HG03097 (cell line): ENCODE results near the gene ARHGAP15.

Experiments used
- ATAC-seq: cut with Tn5 transposase; IDR thresholded peaks from one replicate; pipeline ENCODE4 v1.9.1; 2021; ENCODE audit not compliant: unreplicated experiment, low FRiP score

The ARHGAP15 gene

GRCh38 chr2:143603846-143604565 is 474.8 kb downstream of the ARHGAP15 start:
- ATAC-seq, result no peak

DNA sequence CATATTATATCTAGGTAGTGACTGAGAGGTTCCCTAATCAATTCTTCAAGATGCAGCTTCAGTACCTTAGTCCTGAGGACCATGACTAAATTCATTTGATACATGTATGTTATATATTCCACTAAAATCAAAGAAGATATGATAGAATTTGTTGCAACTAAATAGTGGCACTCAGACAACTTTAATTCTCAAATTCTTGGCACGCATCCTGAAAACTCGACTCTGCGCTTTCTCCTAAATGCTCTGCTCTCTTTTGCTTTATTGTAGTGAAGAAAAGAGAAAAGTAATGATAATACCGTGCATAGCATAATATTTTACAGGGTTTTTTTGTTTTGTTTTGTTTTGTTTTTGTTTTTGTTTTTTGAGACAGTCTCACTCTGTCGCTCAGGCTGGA is 475.3 kb downstream of the ARHGAP15 start:
- no peak for ATAC-seq

DNA sequence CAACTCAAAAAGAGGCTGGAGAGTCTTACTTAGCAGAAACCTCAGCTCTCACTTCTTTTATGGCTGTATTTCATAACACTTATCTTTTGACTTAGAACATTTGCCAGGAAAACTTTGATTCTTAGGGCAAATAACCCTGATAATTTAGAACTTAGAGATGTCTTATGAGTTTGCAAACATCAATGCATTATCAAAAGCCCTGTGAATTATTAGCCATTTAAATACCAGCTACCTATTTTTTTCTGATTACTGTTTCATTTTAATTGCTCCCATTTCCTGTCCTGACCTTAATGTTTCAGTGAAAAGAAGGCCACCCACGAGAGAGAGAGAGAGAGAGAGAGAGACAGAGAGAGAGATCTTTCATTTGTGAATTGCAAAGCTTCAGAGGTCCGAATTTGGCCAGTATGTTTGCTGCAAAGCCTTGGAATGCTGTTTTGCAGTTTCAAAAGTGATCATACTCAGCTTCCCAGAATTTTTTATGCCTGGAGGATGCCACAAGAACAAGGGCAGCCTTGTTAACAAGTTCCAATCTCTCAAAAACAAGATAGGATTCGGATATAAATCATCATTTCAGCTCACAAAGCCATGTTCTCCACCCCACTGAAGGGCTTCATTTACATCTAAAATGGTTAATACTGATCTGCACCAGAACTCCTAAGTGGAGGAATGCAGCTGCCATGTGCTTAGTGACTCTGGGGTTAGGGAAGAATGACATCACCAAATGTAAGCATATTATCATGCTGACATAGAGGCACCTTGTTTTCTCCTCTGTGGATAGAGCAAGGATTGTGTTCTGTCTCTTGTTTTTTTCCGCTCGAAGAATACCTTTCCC is 478.2 kb downstream of the ARHGAP15 start:
- ATAC-seq, result no peak

GRCh38 chr2:143608063-143608423 is 478.8 kb downstream of the ARHGAP15 start:
- no peak for ATAC-seq

- no peak for ATAC-seq
Observed at GRCh38 chr2:143608758-143609157, 479.5 kb downstream of the ARHGAP15 start.

DNA sequence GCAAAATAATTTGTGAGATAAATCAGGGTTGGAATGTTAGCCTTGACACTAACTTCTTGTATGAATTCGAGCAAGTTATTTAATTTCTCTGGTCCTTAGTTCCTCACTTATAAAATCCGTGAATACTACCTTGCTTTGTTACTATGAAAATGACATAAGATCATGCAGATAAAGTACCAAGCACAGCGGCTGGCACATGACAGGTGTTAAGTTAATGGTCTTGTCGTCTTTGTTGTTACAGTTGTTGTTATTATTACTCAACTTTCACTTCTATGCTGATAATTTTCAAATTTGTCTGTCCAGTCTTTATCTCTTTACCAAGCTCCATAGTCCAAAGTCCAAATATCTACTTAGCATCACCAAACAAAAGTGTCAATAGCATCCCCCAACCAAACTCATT is 482.1 kb downstream of the ARHGAP15 start:
- no peak for ATAC-seq

DNA sequence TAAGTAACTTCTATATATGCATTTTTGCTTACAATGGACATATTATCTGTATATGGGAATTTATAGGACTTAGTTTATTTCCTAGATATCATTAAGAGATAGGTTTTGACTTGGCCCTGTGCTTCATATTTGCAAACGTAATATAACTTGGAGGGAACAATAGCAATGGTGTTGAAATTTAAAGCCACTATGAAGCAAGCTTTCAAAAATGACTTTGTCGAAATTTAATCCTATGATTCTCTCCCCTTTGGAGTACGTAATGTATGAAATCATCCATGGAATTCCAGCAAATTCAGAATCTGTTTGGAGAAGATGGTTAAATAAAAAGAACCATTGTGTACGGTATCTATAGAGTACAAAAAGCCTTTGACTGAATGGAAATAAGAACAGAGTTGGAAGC is 486.3 kb downstream of the ARHGAP15 start:
- ATAC-seq, result no peak

GRCh38 chr2:143616452-143616851 is 487.2 kb downstream of the ARHGAP15 start:
- no peak for ATAC-seq

GRCh38 chr2:143617803-143618415 is 488.7 kb downstream of the ARHGAP15 start:
- ATAC-seq, result no peak

DNA sequence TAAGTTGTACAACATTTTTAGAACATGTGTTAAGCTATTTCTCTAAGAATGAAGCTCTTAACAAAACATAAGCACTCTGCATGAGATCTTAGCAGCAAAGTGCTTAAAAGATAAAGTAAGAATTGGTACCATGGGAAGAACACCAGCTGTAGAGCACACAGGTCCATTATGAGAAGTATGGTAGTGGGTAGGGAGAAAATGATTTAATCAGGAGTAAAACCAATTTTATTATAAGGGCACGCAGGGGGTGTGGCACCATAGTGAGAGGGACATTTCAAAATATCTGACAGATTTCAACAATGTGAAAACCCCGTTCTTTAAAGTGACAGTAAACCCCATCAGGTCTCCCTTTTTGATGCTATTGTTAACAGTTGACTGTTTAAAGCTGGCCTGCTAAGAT is 492.9 kb downstream of the ARHGAP15 start:
- no peak for ATAC-seq

DNA sequence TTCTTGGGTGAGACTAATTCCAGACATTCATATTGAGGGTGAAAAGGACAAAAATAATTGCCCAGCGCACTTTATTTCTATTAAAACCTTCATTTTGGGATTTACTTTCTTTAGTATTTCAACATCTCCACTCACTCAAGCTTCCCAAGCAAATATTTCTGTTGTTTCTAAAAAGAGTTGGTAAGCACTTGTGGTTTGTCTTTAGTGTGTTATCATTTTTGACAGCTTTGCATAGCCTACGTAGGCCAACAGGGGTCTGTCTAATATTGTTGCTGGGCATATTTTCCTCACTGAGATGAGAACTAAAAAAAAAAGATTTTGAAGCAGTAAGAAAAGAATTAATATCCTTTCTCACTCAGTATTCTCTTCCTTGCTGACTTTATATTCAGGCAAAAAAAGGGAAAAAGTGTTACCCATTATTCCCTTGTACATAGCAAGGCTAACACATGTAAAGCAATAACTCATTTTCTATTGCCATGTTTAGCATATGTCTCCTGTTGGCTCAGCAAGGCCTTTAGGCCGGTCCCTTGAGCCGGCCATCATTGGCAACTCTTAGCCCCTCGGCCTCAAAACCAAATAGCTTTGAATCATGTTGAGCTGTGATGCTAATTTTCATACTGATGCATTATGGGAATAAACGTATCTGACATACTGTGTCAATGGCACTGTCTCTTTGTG is 494.2 kb downstream of the ARHGAP15 start:
- no peak for ATAC-seq

GRCh38 chr2:143623909-143624260 is 494.7 kb downstream of the ARHGAP15 start:
- ATAC-seq, result no peak

GRCh38 chr2:143629340-143629739 is 500.1 kb downstream of the ARHGAP15 start:
- ATAC-seq, result no peak

DNA sequence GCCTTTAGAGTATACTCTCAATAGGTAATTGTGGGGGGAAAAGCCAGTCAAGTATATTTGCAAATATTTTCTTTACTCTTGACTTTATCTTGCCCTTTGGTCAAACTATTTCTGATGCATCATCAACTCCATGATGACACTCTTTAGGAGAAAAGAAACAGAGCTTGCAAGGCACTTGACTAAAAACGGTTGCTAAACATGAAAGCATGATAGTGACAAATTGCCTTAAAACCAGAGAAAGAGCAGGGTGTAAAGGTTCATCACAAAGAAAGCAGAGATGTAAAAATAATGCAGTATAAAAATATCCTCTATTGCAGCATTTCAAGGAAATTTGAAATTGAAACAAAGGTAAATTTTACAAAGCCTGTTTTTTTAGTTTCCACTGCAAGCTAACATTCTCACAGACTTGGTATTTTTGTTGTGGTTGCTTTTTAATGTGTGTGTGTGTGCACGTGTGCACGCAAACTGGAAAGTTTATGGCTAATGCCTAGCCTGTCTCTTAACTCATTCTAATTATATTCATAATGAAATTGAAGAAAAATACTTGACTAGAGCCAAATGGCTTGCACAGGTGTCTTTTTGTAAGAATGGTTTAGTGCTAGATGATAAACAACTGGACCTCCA is 503.6 kb downstream of the ARHGAP15 start:
- ATAC-seq, result no peak

DNA sequence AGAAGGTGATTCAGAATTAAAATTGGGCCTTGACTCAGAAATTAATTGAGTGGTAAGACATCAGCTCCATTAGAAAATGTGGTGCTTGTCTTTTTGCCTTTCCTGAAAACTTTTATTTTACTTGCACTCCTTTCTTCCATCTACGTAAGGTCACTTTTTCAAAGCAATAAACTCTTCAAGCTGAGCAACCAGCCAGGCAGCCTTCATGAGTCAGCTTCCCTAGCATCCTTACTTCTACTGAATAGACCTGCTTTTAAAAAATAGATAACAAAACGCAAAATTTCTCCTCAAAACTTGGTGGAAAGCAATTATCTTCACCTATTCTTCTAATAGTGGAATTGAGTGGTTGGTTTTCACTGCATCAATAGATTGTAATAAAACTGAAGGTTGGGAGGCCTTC is 504.2 kb downstream of the ARHGAP15 start:
- ATAC-seq, result no peak

DNA sequence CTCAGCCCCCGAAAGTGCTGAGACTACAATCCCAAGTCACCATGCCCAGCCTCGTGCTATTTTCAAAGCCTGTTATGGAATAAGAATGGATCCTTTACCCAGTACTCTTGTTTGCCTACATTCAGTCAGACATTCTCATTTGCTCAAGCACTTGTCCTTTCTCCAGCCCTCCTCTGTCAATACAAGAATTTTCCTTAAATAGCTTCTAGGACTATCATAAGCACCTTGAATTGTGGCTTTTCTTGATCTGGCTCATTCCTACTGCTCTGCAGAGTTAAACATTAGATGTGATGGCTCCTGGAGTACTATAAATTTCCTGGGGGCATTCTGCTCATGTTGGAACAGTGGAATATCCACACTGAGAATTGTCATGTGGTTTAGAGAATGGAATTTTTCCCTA is 506.1 kb downstream of the ARHGAP15 start:
- no peak for ATAC-seq

GRCh38 chr2:143635936-143636335 is 506.7 kb downstream of the ARHGAP15 start:
- ATAC-seq, result no peak

DNA sequence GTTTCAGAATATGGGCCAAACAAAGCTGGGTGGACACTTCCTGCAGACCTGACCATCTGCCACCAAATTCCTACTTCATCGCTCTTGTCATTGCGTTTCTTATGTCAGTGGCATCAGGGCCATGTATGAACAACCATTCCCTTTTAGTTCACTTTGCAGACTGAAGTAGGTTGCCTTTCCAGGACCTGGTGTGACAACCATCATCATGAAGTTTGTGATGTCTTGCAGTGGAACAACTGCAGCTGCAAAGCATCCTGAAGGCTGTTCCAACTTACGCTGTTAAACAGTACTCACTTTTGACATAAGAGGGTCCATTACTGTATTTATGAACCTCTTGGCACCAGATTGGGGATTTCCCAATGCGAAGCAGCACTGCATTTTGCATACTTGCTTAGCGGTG is 511.6 kb downstream of the ARHGAP15 start:
- ATAC-seq, result no peak

DNA sequence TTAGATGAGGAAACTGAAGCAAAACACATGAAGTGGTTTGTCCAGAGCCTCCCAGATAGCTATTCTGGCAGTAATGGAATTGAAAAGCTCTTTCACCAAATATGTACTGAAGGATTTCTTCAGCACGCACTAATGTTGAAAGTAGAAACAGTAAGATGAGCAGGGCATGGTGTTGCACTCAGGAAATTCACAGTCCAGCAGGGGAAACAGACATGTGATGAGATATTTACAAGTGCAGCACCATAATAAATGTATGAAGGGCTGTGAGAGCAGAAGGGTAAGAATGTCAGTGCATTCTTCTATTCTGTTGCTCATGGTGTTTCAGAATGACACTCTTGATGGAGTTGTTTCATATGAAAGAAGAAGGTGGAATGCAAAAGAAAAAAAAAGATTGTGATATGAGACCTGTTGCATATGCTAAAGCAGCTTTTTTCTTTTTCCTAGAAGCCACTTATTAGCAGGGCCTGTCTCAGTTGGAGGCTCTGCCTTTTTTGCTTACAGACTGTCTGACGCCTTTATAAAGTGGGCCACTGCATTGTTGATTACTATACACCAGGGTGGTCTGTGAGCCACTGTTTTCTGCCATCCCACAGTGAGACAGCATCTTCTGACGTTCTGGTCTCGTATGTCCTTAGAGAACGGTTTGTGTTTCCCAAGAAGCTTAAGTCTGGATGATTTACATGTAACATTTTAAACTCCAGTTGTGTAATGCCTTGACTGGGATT is 516.9 kb downstream of the ARHGAP15 start:
- ATAC-seq, result no peak

DNA sequence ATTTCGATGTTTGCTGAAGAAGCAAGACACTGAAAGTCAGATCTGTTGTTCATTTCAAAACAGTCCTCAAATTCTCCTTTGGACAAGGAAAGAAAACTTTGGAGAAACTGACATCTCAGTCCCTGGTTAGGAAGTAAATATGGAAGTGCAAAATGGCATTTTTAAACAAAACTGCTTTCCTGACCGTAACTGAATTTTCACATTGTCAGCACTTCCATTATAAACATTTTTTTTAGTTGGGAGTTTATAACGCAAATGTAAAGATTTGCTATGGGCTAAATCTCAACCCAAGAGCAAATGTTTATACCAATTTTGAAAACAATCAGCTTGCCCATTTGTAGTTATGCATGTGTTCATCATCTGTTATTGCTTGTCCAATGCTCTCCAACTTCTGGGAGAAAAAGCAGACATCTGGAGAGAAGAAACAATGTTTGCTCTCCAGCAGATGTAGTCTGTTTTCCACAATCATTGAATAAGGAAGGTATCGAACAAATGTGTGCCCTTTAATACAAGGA is 520.1 kb downstream of the ARHGAP15 start:
- ATAC-seq, result no peak
